Activated CD4-positive, alpha-beta memory T cell treated with anti-CD3 and anti-CD28 coated beads, Interleukin-2, amount 10 ng/mL, durations not matched to agents 7 days and 5 days (primary cell): ENCODE measurements around the gene XRCC5. TPM values are rescaled to one million over a fixed set of nuclear protein-coding genes. Genes with fewer than 3 reads are reported as not detected.
"Not testable (repeated sequence)": the region's sequence is repeated elsewhere in the genome, so short reads cannot be mapped to it uniquely, and the experiment has no call there.

ENCODE experiments used
- CTCF ChIA-PET: fragments of 350-600 bp; sonication (Branson Sonifier 250); formaldehyde crosslinking; loops from one replicate; lab custom pipeline; 2021; ENCODE audit warnings: antibody characterized with exemption, inconsistent platforms; lab: Charles Lee
- POLR2A ChIA-PET: fragments of 350-600 bp; sonication (Branson Sonifier 250); formaldehyde crosslinking; loops from one replicate; lab custom pipeline; 2021; ENCODE audit warnings: antibody characterized with exemption; lab: Charles Lee
- DNase-seq: peaks from one replicate; pipeline ENCODE4 v3.0.0-alpha.2; 2020
- H3K27ac Mint-ChIP-seq: one replicate; pipeline ENCODE4 v1.8.0; 2021; ENCODE audit warnings: mild to moderate bottlenecking, mixed read lengths
- H3K27me3 Mint-ChIP-seq: one replicate; pipeline ENCODE4 v1.8.0; 2021; ENCODE audit warnings: mixed read lengths
- H3K36me3 Mint-ChIP-seq: one replicate; pipeline ENCODE4 v1.8.0; 2021; ENCODE audit warnings: low read depth, mixed read lengths
- H3K4me1 Mint-ChIP-seq: one replicate; pipeline ENCODE4 v1.8.0; 2021; ENCODE audit warnings: mixed read lengths
- H3K4me3 Mint-ChIP-seq: one replicate; pipeline ENCODE4 v1.8.0; 2021; ENCODE audit warnings: mild to moderate bottlenecking, mixed read lengths
- H3K9me3 Mint-ChIP-seq: one replicate; pipeline ENCODE4 v1.8.0; 2021; ENCODE audit warnings: mixed read lengths
- total RNA-seq, 2 experiments: library from RNA; stranded (reverse); gene quantifications; one replicate each; pipeline ENCODE4 v1.2.3, GENCODE V29; 2021

XRCC5 gene
- total RNA-seq, 2 experiments from 2014 or later = 296 to 302 TPM

DNA sequence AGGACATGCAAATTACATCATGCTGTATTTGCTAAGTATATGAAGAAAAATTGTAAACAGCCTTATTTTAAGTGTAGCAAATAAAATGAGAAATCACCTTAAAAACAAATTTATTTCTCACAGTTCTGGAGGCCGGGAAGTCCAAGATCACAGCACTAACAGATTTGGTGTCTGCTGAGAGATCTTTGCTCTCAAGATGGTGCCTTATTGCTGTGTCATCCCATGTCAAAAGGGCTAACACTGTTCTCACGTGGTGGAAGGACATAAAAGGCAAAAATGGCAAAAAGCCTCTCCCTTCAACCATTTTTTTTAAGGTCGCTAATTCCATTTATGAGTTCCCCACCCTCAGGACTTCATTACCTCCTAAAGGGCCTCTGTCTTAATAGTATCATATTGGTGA lies 12.1 kb downstream of the XRCC5 start:
- peaks cover 93% of the 10 kb centered on the region for H3K36me3 Mint-ChIP-seq

GRCh38 chr2:216126943-216127342 lies 17.8 kb downstream of the XRCC5 start:
- DNase-seq = no peak
- CTCF ChIA-PET = interaction anchor here (2.5 kb wide), 1 partner anchor 13 kb away, joined by 6 read pairs; no protein-coding TSS in a partner anchor
- Mint-ChIP-seq H3K4me1 (peaks cover 50% of the 10 kb centered on the region), H3K36me3 (peaks cover 82% of the 10 kb centered on the region), H3K27me3 (no peaks in the 10 kb centered on the region), H3K27ac (no peak overlapping the region), H3K4me3 (no peak overlapping the region), H3K9me3 (no peaks in the 10 kb centered on the region)
- POLR2A ChIA-PET = no interaction called here

More for the DNA sequence above, 12.1 kb downstream of the XRCC5 start:
- DNase-seq = no peak
- H3K9me3 Mint-ChIP-seq = no peaks in the 10 kb centered on the region
- peak overlapping the region; percentile 73 for H3K27ac Mint-ChIP-seq
- ChIA-PET POLR2A (interaction anchor here (1.1 to 1.2 kb wide), 2 partner anchors 9 to 29 kb away, joined by 3 read pairs; no protein-coding TSS in a partner anchor), CTCF (interaction anchor here (3.2 kb wide), 1 partner anchor 11 kb away, joined by 30 read pairs; the partner anchor contains the start of gene XRCC5)
- H3K27me3 Mint-ChIP-seq = no peaks in the 10 kb centered on the region
- peaks cover 71% of the 10 kb centered on the region for H3K4me1 Mint-ChIP-seq
- no peak overlapping the region for H3K4me3 Mint-ChIP-seq

DNA sequence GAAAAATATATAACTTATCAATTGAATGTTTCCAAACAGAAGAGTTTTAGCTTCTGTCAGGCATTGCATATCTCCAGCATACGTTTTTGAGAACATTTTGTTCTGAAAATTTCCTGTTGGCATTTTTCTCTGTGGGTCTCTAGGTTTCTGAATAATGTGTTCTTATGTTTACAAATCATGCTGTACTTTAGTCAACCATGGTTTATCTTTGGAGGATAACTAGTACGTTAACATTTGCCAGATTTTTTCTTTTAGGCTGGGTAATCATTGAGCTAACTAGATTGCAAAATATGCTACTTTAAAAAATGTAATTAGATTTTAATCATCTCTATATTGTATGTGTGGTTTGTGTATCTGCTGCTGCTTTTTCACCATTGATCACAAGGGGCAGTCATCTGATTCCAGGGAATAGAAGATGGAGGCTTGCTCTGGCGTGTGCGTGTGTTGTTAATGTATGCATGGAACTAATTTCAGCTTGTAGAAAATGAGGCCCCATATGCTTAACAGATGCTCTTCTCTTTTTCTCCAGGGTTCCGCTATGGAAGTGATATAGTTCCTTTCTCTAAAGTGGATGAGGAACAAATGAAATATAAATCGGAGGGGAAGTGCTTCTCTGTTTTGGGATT lies 21.3 kb downstream of the XRCC5 start:
- DNase-seq = no peak
- Mint-ChIP-seq H3K27me3 (no peaks in the 10 kb centered on the region), H3K4me3 (no peak overlapping the region), H3K27ac (no peak overlapping the region), H3K4me1 (peaks cover 52% of the 10 kb centered on the region), H3K36me3 (peaks cover 82% of the 10 kb centered on the region), H3K9me3 (no peaks in the 10 kb centered on the region)
- POLR2A ChIA-PET = interaction anchor here (0.5 to 2.1 kb wide), 5 partner anchors 9 to 399 kb away, joined by 3 to 13 read pairs (median 3); partner anchors contain the start of gene XRCC5
- CTCF ChIA-PET = interaction anchor here (1.2 to 1.7 kb wide), 2 partner anchors 16 to 20 kb away, joined by 5 to 9 read pairs; no protein-coding TSS in a partner anchor

GRCh38 chr2:216131175-216131926 lies 22.2 kb downstream of the XRCC5 start:
- Mint-ChIP-seq H3K9me3 (no peaks in the 10 kb centered on the region), H3K27me3 (no peaks in the 10 kb centered on the region), H3K4me1 (peaks cover 54% of the 10 kb centered on the region), H3K4me3 (no peak overlapping the region), H3K27ac (peak overlapping the region; percentile 63), H3K36me3 (peaks cover 82% of the 10 kb centered on the region)
- CTCF ChIA-PET = interaction anchor here (0.6 to 1.7 kb wide), 5 partner anchors 12 to 120 kb away, joined by 3 to 9 read pairs (median 5); no protein-coding TSS in a partner anchor
- POLR2A ChIA-PET = interaction anchor here (0.5 to 2.1 kb wide), 6 partner anchors 9 to 398 kb away, joined by 3 to 13 read pairs (median 3); partner anchors contain the start of gene XRCC5
- DNase-seq = no peak

DNA sequence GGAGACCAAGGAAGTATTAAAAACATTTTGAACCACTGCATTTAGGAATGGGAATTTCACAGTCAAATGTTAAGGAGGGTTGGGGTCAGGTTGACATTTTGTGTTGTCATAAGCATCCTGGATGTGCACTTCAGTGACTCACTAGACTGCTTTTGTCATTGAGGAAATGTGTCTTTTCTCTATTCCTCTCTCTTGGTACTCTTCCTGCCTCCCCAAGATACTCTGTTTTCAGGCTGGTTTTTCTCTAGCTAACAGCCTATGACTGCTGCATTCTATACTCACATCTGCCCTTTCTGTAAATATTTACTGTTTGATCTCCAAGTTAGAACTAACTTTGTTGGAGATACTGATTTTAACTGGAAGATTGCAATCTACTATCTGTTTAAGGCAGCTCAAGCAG lies 23.4 kb downstream of the XRCC5 start:
- no peaks in the 10 kb centered on the region for H3K27me3 Mint-ChIP-seq
- H3K27ac Mint-ChIP-seq = peak overlapping the region; percentile 57
- no peaks in the 10 kb centered on the region for H3K9me3 Mint-ChIP-seq
- peaks cover 84% of the 10 kb centered on the region for H3K36me3 Mint-ChIP-seq
- CTCF ChIA-PET = interaction anchor here (1.0 to 1.2 kb wide), 3 partner anchors 19 to 110 kb away, joined by 3 read pairs; no protein-coding TSS in a partner anchor
- POLR2A ChIA-PET = interaction anchor here (0.9 to 1.3 kb wide), 3 partner anchors 13 to 23 kb away, joined by 3 to 4 read pairs (median 3); no protein-coding TSS in a partner anchor
- H3K4me1 Mint-ChIP-seq = peaks cover 53% of the 10 kb centered on the region
- no peak overlapping the region for H3K4me3 Mint-ChIP-seq
- no peak for DNase-seq

DNA sequence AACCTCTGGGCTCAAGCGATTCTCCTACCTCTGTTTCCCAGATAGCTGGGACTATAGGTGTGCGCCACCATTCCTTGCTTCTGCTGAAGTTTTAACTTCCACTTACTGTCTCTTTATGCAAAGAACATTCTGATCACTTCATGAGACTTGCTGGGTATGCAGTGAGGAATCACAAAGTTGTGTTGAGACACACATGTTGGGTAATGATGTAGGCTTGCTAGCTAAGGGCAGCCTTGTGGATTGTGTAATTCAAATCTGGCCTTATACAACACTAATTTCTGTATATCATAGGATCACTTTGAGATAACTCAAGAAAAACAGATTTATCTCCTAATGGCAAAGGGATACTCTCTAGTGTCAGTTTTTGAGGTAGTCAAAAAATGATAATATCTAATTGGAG lies 24.2 kb downstream of the XRCC5 start:
- CTCF ChIA-PET = interaction anchor here (1.0 to 1.2 kb wide), 4 partner anchors 10 to 110 kb away, joined by 3 to 7 read pairs (median 3); no protein-coding TSS in a partner anchor
- no peaks in the 10 kb centered on the region for H3K9me3 Mint-ChIP-seq
- H3K27me3 Mint-ChIP-seq = no peaks in the 10 kb centered on the region
- POLR2A ChIA-PET = interaction anchor here (0.9 to 1.3 kb wide), 3 partner anchors 12 to 23 kb away, joined by 3 to 4 read pairs (median 3); no protein-coding TSS in a partner anchor
- no peak overlapping the region for H3K27ac Mint-ChIP-seq
- peaks cover 84% of the 10 kb centered on the region for H3K36me3 Mint-ChIP-seq
- H3K4me3 Mint-ChIP-seq = no peak overlapping the region
- no peak for DNase-seq
- H3K4me1 Mint-ChIP-seq = peaks cover 51% of the 10 kb centered on the region

DNA sequence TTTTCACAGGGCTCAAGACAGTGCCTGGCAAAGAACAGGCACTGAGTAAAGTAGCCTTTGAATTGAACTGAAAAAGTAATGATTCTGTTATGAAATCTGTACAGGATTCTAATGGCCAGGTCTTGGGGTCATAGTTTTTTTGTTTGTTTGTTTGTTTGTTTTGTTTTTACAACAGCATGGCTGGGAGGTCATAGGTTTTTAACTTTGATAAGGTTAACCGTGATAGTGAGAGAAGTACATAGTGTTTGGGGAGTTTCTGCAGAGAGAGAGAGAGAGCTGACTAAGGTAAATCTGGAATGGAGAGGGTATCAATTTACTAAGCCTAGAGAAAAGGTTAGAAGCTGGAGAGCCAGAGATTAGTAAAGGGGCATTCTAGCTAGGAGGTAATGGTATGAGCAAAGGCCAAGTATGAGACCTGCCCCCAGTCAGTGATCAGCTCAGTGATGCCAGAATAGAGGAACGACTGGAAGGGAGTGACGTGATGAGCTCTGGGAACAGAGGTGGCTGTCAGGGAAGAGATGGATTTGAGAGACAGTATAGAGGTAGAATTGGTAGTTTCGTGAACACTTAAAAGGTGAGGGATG lies 25.9 kb downstream of the XRCC5 start:
- no peak for DNase-seq
- ChIA-PET POLR2A (interaction anchor here (1.3 kb wide), 1 partner anchor 101 kb away, joined by 3 read pairs; no protein-coding TSS in a partner anchor), CTCF (interaction anchor here (1.1 kb wide), 1 partner anchor 25 kb away, joined by 4 read pairs; no protein-coding TSS in a partner anchor)
- Mint-ChIP-seq H3K4me3 (no peak overlapping the region), H3K36me3 (peaks cover 90% of the 10 kb centered on the region), H3K27ac (peak overlapping the region; percentile 40), H3K9me3 (no peaks in the 10 kb centered on the region), H3K27me3 (no peaks in the 10 kb centered on the region), H3K4me1 (peaks cover 46% of the 10 kb centered on the region)

- H3K27ac Mint-ChIP-seq = no peak overlapping the region
Measured at GRCh38 chr2:216139884-216140283, 30.7 kb downstream of the XRCC5 start.

DNA sequence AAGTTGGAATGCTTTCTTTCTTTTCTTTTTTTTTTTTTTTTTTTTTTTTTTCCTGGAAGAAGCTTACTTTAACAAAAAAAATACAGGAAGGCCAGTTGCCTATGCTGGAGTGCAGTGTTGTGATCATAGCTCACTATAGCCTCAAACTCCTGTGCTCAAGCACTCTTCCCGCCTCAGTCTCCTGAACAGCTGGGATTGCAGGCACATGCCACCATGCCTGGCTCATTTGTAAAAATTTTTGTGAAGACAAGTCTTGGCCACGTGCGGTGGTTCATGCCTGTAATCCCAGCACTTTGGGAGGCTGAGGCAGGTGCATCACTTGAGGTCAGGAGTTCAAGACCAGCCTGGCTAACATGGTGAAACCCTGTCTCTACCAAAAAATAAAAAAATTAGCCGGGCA lies 32.4 kb downstream of the XRCC5 start:
- H3K27ac Mint-ChIP-seq, H3K4me3 Mint-ChIP-seq, DNase-seq, H3K9me3 Mint-ChIP-seq, H3K27me3 Mint-ChIP-seq: not testable (repeated sequence)
- Mint-ChIP-seq H3K4me1 (peaks cover 25% of the 10 kb centered on the region), H3K36me3 (peaks cover 53% of the 10 kb centered on the region)
- CTCF ChIA-PET = interaction anchor here (0.6 to 3.7 kb wide), 9 partner anchors 8 to 271 kb away, joined by 3 to 15 read pairs (median 4); partner anchors contain the start of genes SMARCAL1 and XRCC5
- POLR2A ChIA-PET = interaction anchor here (1.5 kb wide), 1 partner anchor 29 kb away, joined by 4 read pairs; no protein-coding TSS in a partner anchor

More at GRCh38 chr2:216139884-216140283, 30.7 kb downstream of the XRCC5 start:
- DNase-seq = peak; percentile 32
- peaks cover 31% of the 10 kb centered on the region for H3K4me1 Mint-ChIP-seq
- H3K9me3 Mint-ChIP-seq = no peaks in the 10 kb centered on the region
- no peak overlapping the region for H3K4me3 Mint-ChIP-seq
- peaks cover 69% of the 10 kb centered on the region for H3K36me3 Mint-ChIP-seq
- ChIA-PET POLR2A (interaction anchor here (1.1 to 1.2 kb wide), 2 partner anchors 9 to 21 kb away, joined by 3 to 5 read pairs; no protein-coding TSS in a partner anchor), CTCF (interaction anchor here (0.9 to 3.7 kb wide), 10 partner anchors 14 to 190 kb away, joined by 3 to 15 read pairs (median 4); partner anchors contain the start of gene XRCC5)
- no peaks in the 10 kb centered on the region for H3K27me3 Mint-ChIP-seq

GRCh38 chr2:216142540-216142939 lies 33.4 kb downstream of the XRCC5 start:
- peaks cover 31% of the 10 kb centered on the region for H3K4me1 Mint-ChIP-seq
- ChIA-PET CTCF (interaction anchor here (1.4 to 3.7 kb wide), 5 partner anchors 11 to 33 kb away, joined by 4 to 15 read pairs (median 6); partner anchors contain the start of gene XRCC5), POLR2A (interaction anchor here (0.7 to 1.5 kb wide), 5 partner anchors 11 to 61 kb away, joined by 3 to 11 read pairs (median 3); partner anchors contain the start of genes PECR and TMEM169)
- H3K36me3 Mint-ChIP-seq = peaks cover 52% of the 10 kb centered on the region
- no peak overlapping the region for H3K4me3 Mint-ChIP-seq
- DNase-seq = no peak
- H3K27me3 Mint-ChIP-seq = no peaks in the 10 kb centered on the region
- peak overlapping the region; percentile 27 for H3K27ac Mint-ChIP-seq
- no peaks in the 10 kb centered on the region for H3K9me3 Mint-ChIP-seq

DNA sequence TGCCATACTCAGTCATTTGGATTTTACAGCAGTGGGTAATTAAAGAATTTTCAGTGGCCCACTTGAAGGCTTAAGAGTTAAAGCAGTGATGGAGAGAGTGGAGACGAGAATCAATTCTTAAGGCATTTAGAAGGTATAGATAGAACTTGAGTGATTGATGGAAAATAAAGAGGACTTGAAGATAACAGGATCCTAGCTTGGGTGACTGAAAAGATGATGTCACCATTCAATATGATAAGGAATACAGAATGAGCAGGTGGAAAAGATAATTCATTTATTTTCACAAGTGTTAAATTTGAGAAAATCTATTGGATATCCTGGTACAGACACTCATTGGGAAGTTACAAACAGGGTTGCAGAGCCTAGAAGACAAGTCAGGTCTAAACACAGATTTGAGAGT lies 35.2 kb downstream of the XRCC5 start:
- Mint-ChIP-seq H3K27ac (no peak overlapping the region), H3K4me3 (no peak overlapping the region), H3K36me3 (peaks cover 53% of the 10 kb centered on the region), H3K9me3 (no peaks in the 10 kb centered on the region), H3K4me1 (peaks cover 38% of the 10 kb centered on the region), H3K27me3 (no peaks in the 10 kb centered on the region)
- POLR2A ChIA-PET = interaction anchor here (0.8 kb wide), 1 partner anchor 33 kb away, joined by 3 read pairs; no protein-coding TSS in a partner anchor
- DNase-seq = no peak
- CTCF ChIA-PET = interaction anchor here (1.4 kb wide), 1 partner anchor 10 kb away, joined by 3 read pairs; no protein-coding TSS in a partner anchor
